Measurements from ENCODE around the gene RELCH.

RELCH gene

GRCh38 chr18:62187543-62188510, 772 bp downstream of the RELCH start:
- DNase-seq (ENCODE audit: low read depth), result no peak

GRCh38 chr18:62189208-62189607, 2.2 kb downstream of the RELCH start:
- no peak for DNase-seq (ENCODE audit: low read depth)

- DNase-seq (ENCODE audit: low read depth), result no peak
Observed at GRCh38 chr18:62196079-62196478, 9.0 kb downstream of the RELCH start.

- DNase-seq (ENCODE audit: low read depth), result no peak
Observed at GRCh38 chr18:62196980-62197379, 9.9 kb downstream of the RELCH start.

- no peak for DNase-seq (ENCODE audit: low read depth)
Observed at GRCh38 chr18:62198259-62198658, 11.2 kb downstream of the RELCH start.

- DNase-seq (ENCODE audit: low read depth), result no peak
Observed at GRCh38 chr18:62199629-62200028, 12.6 kb downstream of the RELCH start.

- no peak for DNase-seq (ENCODE audit: low read depth)
Observed at GRCh38 chr18:62200121-62200914, 13.3 kb downstream of the RELCH start.

GRCh38 chr18:62201870-62202269, 14.8 kb downstream of the RELCH start:
- no peak for DNase-seq (ENCODE audit: low read depth)

- DNase-seq (ENCODE audit: low read depth), result no peak
Observed at GRCh38 chr18:62205824-62206223, 18.8 kb downstream of the RELCH start.

- no peak for DNase-seq (ENCODE audit: low read depth)
Observed at GRCh38 chr18:62206593-62206992, 19.5 kb downstream of the RELCH start.

GRCh38 chr18:62209046-62209445, 22.0 kb downstream of the RELCH start:
- no peak for DNase-seq (ENCODE audit: low read depth)

GRCh38 chr18:62210138-62210537, 23.1 kb downstream of the RELCH start:
- DNase-seq (ENCODE audit: low read depth), result no peak

- DNase-seq (ENCODE audit: low read depth), result no peak
Observed at GRCh38 chr18:62211325-62211828, 24.3 kb downstream of the RELCH start.

GRCh38 chr18:62214790-62215189, 27.7 kb downstream of the RELCH start:
- no peak for DNase-seq (ENCODE audit: low read depth)

GRCh38 chr18:62224229-62224628, 37.2 kb downstream of the RELCH start:
- no peak for DNase-seq (ENCODE audit: low read depth)

- no peak for DNase-seq (ENCODE audit: low read depth)
Observed at GRCh38 chr18:62226047-62226446, 39.0 kb downstream of the RELCH start.

- no peak for DNase-seq (ENCODE audit: low read depth)
Observed at GRCh38 chr18:62236252-62236651, 49.2 kb downstream of the RELCH start.

GRCh38 chr18:62239475-62239874, 52.4 kb downstream of the RELCH start:
- no peak for DNase-seq (ENCODE audit: low read depth)

GRCh38 chr18:62242955-62243354, 55.9 kb downstream of the RELCH start:
- no peak for DNase-seq (ENCODE audit: low read depth)

- no peak for DNase-seq (ENCODE audit: low read depth)
Observed at GRCh38 chr18:62245177-62245576, 58.1 kb downstream of the RELCH start.

- no peak for DNase-seq (ENCODE audit: low read depth)
Observed at GRCh38 chr18:62245699-62246098, 58.6 kb downstream of the RELCH start.

GRCh38 chr18:62248313-62248712, 61.3 kb downstream of the RELCH start:
- no peak for DNase-seq (ENCODE audit: low read depth)
